Panc1 (cell line): ENCODE data around the gene ZNF555. TPM values are rescaled to one million over a fixed set of nuclear protein-coding genes. Genes with fewer than 3 reads are reported as not detected.

Source experiments
- ATAC-seq: fragments of 200-7000 bp; cut with Tn5 transposase; 2 replicates; pipeline ENCODE4 v1.9.1; 2020; ENCODE audit warnings: mild to moderate bottlenecking, moderate library complexity
- BruUV-seq: library from RNA; stranded (reverse); fragments of 400-500 nt; replicated peaks from 2 replicates; lab custom pipeline; 2021; lab: Mats Ljungman, UMichigan
- CTCF ChIA-PET: fragments of 300-600 bp; sonication (Branson Sonifier 250); formaldehyde crosslinking; loops from one replicate; lab custom pipeline; 2022; ENCODE audit warnings: antibody characterized with exemption; lab: Charles Lee
- POLR2A ChIA-PET: fragments of 300-600 bp; sonication (Branson Sonifier 250); formaldehyde crosslinking; loops from one replicate; lab custom pipeline; 2022; ENCODE audit warnings: antibody characterized with exemption; lab: Charles Lee
- DNase-seq: peaks from one replicate; pipeline ENCODE4 v3.0.0-alpha.2; 2010; ENCODE audit warnings: low read depth, low spot score
- H3K27ac ChIP-seq: 2 replicates; pipeline ENCODE4 v1.5.1; 2011; ENCODE audit warnings: mild to moderate bottlenecking, low read length, inconsistent platforms
- H3K27me3 ChIP-seq: fragments of 200-500 bp; sonication (Bioruptor generic); 2 replicates; pipeline ENCODE4 v1.6.0; 2014; ENCODE audit warnings: low read length, inconsistent platforms; ENCODE audit not compliant: control insufficient read depth, insufficient read depth
- H3K36me3 ChIP-seq: fragments of 200-500 bp; sonication (Bioruptor generic); 2 replicates; pipeline ENCODE4 v1.5.1; 2014; ENCODE audit warnings: inconsistent platforms, mild to moderate bottlenecking, low read length, moderate library complexity; ENCODE audit not compliant: control insufficient read depth, insufficient read depth
- H3K4me1 ChIP-seq: 2 replicates; pipeline ENCODE4 v1.5.1; 2011; ENCODE audit warnings: inconsistent platforms, mild to moderate bottlenecking, low read length, moderate library complexity; ENCODE audit not compliant: control insufficient read depth, insufficient read depth
- H3K4me3 ChIP-seq, 2 experiments: 2 replicates each; pipeline ENCODE4 v1.5.1; 2011 to 2012; ENCODE audit warnings: low read depth in 2 of 2, low read length in 2 of 2, mild to moderate bottlenecking in 2 of 2, inconsistent platforms in 1 of 2, moderate library complexity in 1 of 2
- H3K9me3 ChIP-seq: fragments of 200-500 bp; sonication (Bioruptor generic); 2 replicates; pipeline ENCODE4 v1.5.1; 2014; ENCODE audit warnings: low read depth, mild to moderate bottlenecking, inconsistent platforms, low read length, moderate library complexity; ENCODE audit not compliant: control insufficient read depth, insufficient read depth
- CTCF ChIP-seq: fragments of 450-650 bp; IDR thresholded peaks from 2 replicates; pipeline ENCODE4 v1.5.1; 2017; ENCODE audit warnings: mild to moderate bottlenecking
- POLR2AphosphoS5 ChIP-seq: IDR thresholded peaks from 2 replicates; pipeline ENCODE4 v1.6.1; 2012; ENCODE audit warnings: mild to moderate bottlenecking, low read depth, low read length, moderate library complexity
- REST ChIP-seq, 2 experiments: IDR thresholded peaks; 2 replicates each; pipeline ENCODE4 v1.6.1; 2011 to 2012; ENCODE audit warnings: low read depth in 2 of 2, control low read depth in 1 of 2, low read length in 1 of 2, mild to moderate bottlenecking in 1 of 2, moderate library complexity in 1 of 2; ENCODE audit not compliant: insufficient read depth in 1 of 2
- SIN3A ChIP-seq: IDR thresholded peaks from 2 replicates; pipeline ENCODE4 v1.6.1; 2012; ENCODE audit warnings: low read depth, mild to moderate bottlenecking, low read length, moderate library complexity, borderline replicate concordance; ENCODE audit not compliant: insufficient read depth
- TCF7L2 ChIP-seq: IDR thresholded peaks from 2 replicates; pipeline ENCODE4 v1.6.1; 2011; ENCODE audit warnings: mild to moderate bottlenecking, low read depth, low read length, inconsistent platforms
- in situ Hi-C: cut with HindIII; loops from 2 replicates; pipeline ENCODE4 v1.10.0; 2016; ENCODE audit warnings: low sequenced_read_pairs, low pct_unique_long_range_greater_than_20kb
- intact Hi-C: fragments of 100-400 bp; cut with micrococcal nuclease; formaldehyde crosslinking; loops from one replicate; pipeline ENCODE4 v1.10.0; 2022; ENCODE audit not compliant: unreplicated experiment
- total RNA-seq: library from RNA; stranded (reverse); gene quantifications from one replicate; pipeline ENCODE4 v1.2.1, GENCODE V29; 2021; ENCODE audit not compliant: unreplicated experiment

The ZNF555 gene
- total RNA-seq, 1 experiment from 2014 or later = 7.3 TPM

GRCh38 chr19:2800506-2800905, 40.8 kb upstream of the ZNF555 start:
- ATAC-seq (no peak), DNase-seq (no peak)
- no peak overlapping the region for H3K4me3 ChIP-seq
- POLR2A ChIA-PET = interaction anchor here (0.6 kb wide), 1 partner anchor 171 kb away, joined by 3 read pairs; no protein-coding TSS in a partner anchor
- intact Hi-C loops (no loop called here), in situ Hi-C loops (no loop called here)
- no peaks in the 10 kb centered on the region for H3K4me1 ChIP-seq
- TF ChIP-seq SIN3A = no peak
- TF ChIP-seq POLR2AphosphoS5 = no peak
- no peak for TF ChIP-seq TCF7L2
- TF ChIP-seq CTCF = no peak
- no peak for TF ChIP-seq REST (IDR thresholded peaks at IDR 0.05; ENCODE audit: insufficient read depth in 1 of 2, low read depth in 2 of 2, low read length in 1 of 2)
- no peak overlapping the region for H3K27ac ChIP-seq
- no TSS peak for BruUV-seq
- H3K27me3 ChIP-seq = no peaks in the 10 kb centered on the region
- H3K9me3 ChIP-seq = no peaks in the 10 kb centered on the region
- CTCF ChIA-PET = no interaction called here
- H3K36me3 ChIP-seq = no peaks in the 10 kb centered on the region

- Histone ChIP-seq H3K36me3 (no peaks in the 10 kb centered on the region), H3K27ac (no peak overlapping the region), H3K27me3 (no peaks in the 10 kb centered on the region), H3K4me3 (no peak overlapping the region), H3K4me1 (no peaks in the 10 kb centered on the region), H3K9me3 (no peaks in the 10 kb centered on the region)
- intact Hi-C loops = no loop called here
- DNase-seq (no peak), ATAC-seq (no peak)
- ChIA-PET CTCF (no interaction called here), POLR2A (no interaction called here)
- no peak for TF ChIP-seq CTCF
- no peak for TF ChIP-seq POLR2AphosphoS5
- no peak for TF ChIP-seq TCF7L2
- in situ Hi-C loops = no loop called here
- BruUV-seq = no TSS peak
These were observed 38.4 kb upstream of the ZNF555 start for GRCh38 chr19:2802826-2803225.
